Peyer's patch (tissue), 4 donors: ENCODE data around the gene CTNNA2.

Source experiments
- CTCF ChIP-seq, 6 experiments: fragments of 450-650 bp in 4 of 6; fragments of 200-600 bp in 2 of 6; sonication (generic) in 1 of 6; IDR thresholded peaks; one replicate each; pipeline ENCODE4 v1.5.1; 2017 to 2019; ENCODE audit warnings: antibody characterized with exemption in 6 of 6, mild to moderate bottlenecking in 3 of 6, moderate library complexity in 1 of 6
- POLR2A ChIP-seq, 2 donors: fragments of 450-650 bp; IDR thresholded peaks; one replicate each; pipeline ENCODE4 v1.5.1; 2017; ENCODE audit warnings: antibody characterized with exemption in 2 of 2, mild to moderate bottlenecking in 2 of 2, moderate library complexity in 2 of 2

- TF ChIP-seq CTCF (IDR thresholded peaks at IDR 0.05): no peak
- TF ChIP-seq POLR2A (IDR thresholded peaks at IDR 0.05): no peak
These were observed 956.6 kb downstream of the CTNNA2 start for GRCh38 chr2:80469428-80469827.
